ENCODE data around the gene DUSP2. TPM values are rescaled to one million over a fixed set of nuclear protein-coding genes. Genes with fewer than 3 reads are reported as not detected.

Gene DUSP2
- total and polyA plus RNA-seq, 2 donors (not counting 1 experiment from before 2014, with no cell fraction given): 69.8 to 433 TPM

GRCh38 chr2:96180002-96180401 is 34.8 kb upstream of the DUSP2 start:
- Mint-ChIP-seq H3K27ac (no peak overlapping the region), H3K4me3 (no peak overlapping the region), H3K27me3 (no peaks in the 10 kb centered on the region), H3K4me1 (peaks cover 3% of the 10 kb centered on the region), H3K9me3 (ENCODE audit: insufficient read depth) (no peaks in the 10 kb centered on the region)
- Histone ChIP-seq H3K4me2 (replicated peaks; ENCODE audit: low read depth, low read length, poor library complexity, severe bottlenecking) (no peak overlapping the region), H3K36me3 (replicated peaks in 1 of 2; ENCODE audit: control extremely low read depth in 1 of 2, control insufficient read depth in 1 of 2, extremely low read depth in 1 of 2, insufficient read depth in 2 of 2, low read length in 1 of 2) (peaks cover 2 to 10% of the 10 kb centered on the region in 2 experiments), H3K4me3 (ENCODE audit: control extremely low read depth in 1 of 5, extremely low read depth in 1 of 5, insufficient read depth in 1 of 5, low read depth in 2 of 5, low read length in 4 of 5) (no peak overlapping the region), H3K4me1 (ENCODE audit: control insufficient read depth in 2 of 2, insufficient read depth in 2 of 2, low read length in 2 of 2) (no peaks in the 10 kb centered on the region), H3K9me3 (ENCODE audit: control extremely low read depth in 1 of 3, control insufficient read depth in 2 of 3, insufficient read depth in 1 of 3, low read length in 2 of 3) (no peaks in the 10 kb centered on the region), H3K27me3 (replicated peaks in 1 of 4; ENCODE audit: control extremely low read depth in 1 of 4, control insufficient read depth in 3 of 4, insufficient read depth in 4 of 4, low read length in 3 of 4) (no peaks in the 10 kb centered on the region), H3K79me2 (ENCODE audit: control insufficient read depth, insufficient read depth, low read length) (no peaks in the 10 kb centered on the region), H3K27ac (ENCODE audit: low read length in 2 of 2) (no peak overlapping the region), H3K9ac (ENCODE audit: low read length) (no peak overlapping the region), H2AFZ (ENCODE audit: insufficient read depth, low read depth, low read length, poor library complexity, severe bottlenecking) (no peak overlapping the region), H4K20me1 (ENCODE audit: control insufficient read depth, insufficient read depth, low read length, poor library complexity, severe bottlenecking) (no peaks in the 10 kb centered on the region)
- WGBS (ENCODE audit: insufficient coverage): 100% methylated on average over 1 of the region's 1 CpG
- no peak for ATAC-seq (ENCODE audit: low read depth)
- POLR2A ChIA-PET: no interaction called here
- TF ChIP-seq CTCF (IDR thresholded peaks at IDR 0.05) (no peak), EZH2 (IDR thresholded peaks at IDR 0.05; ENCODE audit: borderline replicate concordance, insufficient read depth, low read depth, low read length, poor library complexity, severe bottlenecking) (no peak)
- CTCF ChIA-PET: interaction anchor here (0.6 to 3.0 kb wide), 8 partner anchors 38 to 290 kb away, joined by 3 to 20 read pairs (median 4); partner anchors contain the start of gene ASTL
- no peak for DNase-seq
- intact Hi-C loops (cut with micrococcal nuclease): no loop called here

- intact Hi-C loops (cut with micrococcal nuclease): no loop called here
- no peak overlapping the region for H3K4me3 Mint-ChIP-seq
- H3K9me3 ChIP-seq (ENCODE audit: control extremely low read depth in 1 of 3, control insufficient read depth in 2 of 3, insufficient read depth in 1 of 3, low read length in 2 of 3): no peaks in the 10 kb centered on the region
- H3K9ac ChIP-seq (ENCODE audit: low read length): no peak overlapping the region
- ChIA-PET POLR2A (interaction anchor here (0.7 kb wide), 1 partner anchor 32 kb away, joined by 4 read pairs; the partner anchor contains the start of gene DUSP2), CTCF (interaction anchor here (0.7 to 17.6 kb wide), 4 partner anchors 32 to 333 kb away, joined by 3 to 1065 read pairs (median 14); partner anchors contain the start of genes ASTL and DUSP2)
- no peak overlapping the region for H3K4me3 ChIP-seq (ENCODE audit: control extremely low read depth in 1 of 5, extremely low read depth in 1 of 5, insufficient read depth in 1 of 5, low read depth in 2 of 5, low read length in 4 of 5)
- no peaks in the 10 kb centered on the region for H3K9me3 Mint-ChIP-seq (ENCODE audit: insufficient read depth)
- no peak overlapping the region for H3K27ac Mint-ChIP-seq
- H3K27ac ChIP-seq (ENCODE audit: low read length in 2 of 2): no peak overlapping the region
- WGBS (ENCODE audit: insufficient coverage): no CpG with 5 or more reads among the region's 4 CpGs
- TF ChIP-seq CTCF (IDR thresholded peaks at IDR 0.05) (no peak), EZH2 (IDR thresholded peaks at IDR 0.05; ENCODE audit: borderline replicate concordance, insufficient read depth, low read depth, low read length, poor library complexity, severe bottlenecking) (no peak)
- no peak overlapping the region for H3K4me2 ChIP-seq (replicated peaks; ENCODE audit: low read depth, low read length, poor library complexity, severe bottlenecking)
- H3K27me3 Mint-ChIP-seq: no peaks in the 10 kb centered on the region
- H3K36me3 ChIP-seq (replicated peaks in 1 of 2; ENCODE audit: control extremely low read depth in 1 of 2, control insufficient read depth in 1 of 2, extremely low read depth in 1 of 2, insufficient read depth in 2 of 2, low read length in 1 of 2): no peaks in the 10 kb centered on the region
- ATAC-seq (ENCODE audit: low read depth) (no peak), DNase-seq (no peak)
- H3K4me1 Mint-ChIP-seq: peaks cover 7% of the 10 kb centered on the region
- no peaks in the 10 kb centered on the region for H4K20me1 ChIP-seq (ENCODE audit: control insufficient read depth, insufficient read depth, low read length, poor library complexity, severe bottlenecking)
- no peaks in the 10 kb centered on the region for H3K27me3 ChIP-seq (replicated peaks in 1 of 4; ENCODE audit: control extremely low read depth in 1 of 4, control insufficient read depth in 3 of 4, insufficient read depth in 4 of 4, low read length in 3 of 4)
- no peak overlapping the region for H2AFZ ChIP-seq (ENCODE audit: insufficient read depth, low read depth, low read length, poor library complexity, severe bottlenecking)
- H3K4me1 ChIP-seq (ENCODE audit: control insufficient read depth in 2 of 2, insufficient read depth in 2 of 2, low read length in 2 of 2): peaks cover 0 to 3% of the 10 kb centered on the region in 2 donors
- no peaks in the 10 kb centered on the region for H3K79me2 ChIP-seq (ENCODE audit: control insufficient read depth, insufficient read depth, low read length)
Measured at GRCh38 chr2:96176661-96177060, 31.4 kb upstream of the DUSP2 start.

Data from B cell (primary cell).